Pancreas (tissue), 10 donors: ENCODE measurements around the gene PTBP3. TPM values are rescaled to one million over a fixed set of nuclear protein-coding genes. Genes with fewer than 3 reads are reported as not detected.
A peak's percentile ranks its signal among the peaks of the same experiment; 100 is the strongest.
"Not testable (repeated sequence)": the region's sequence is repeated elsewhere in the genome, so short reads cannot be mapped to it uniquely, and the experiment has no call there.

Experiments
- ATAC-seq, 4 donors: fragments of 200-7000 bp; cut with Tn5 transposase; one replicate each; pipeline versions ENCODE4 v1.8.0 to v1.9.1; 2020; ENCODE audit warnings: mild to moderate bottlenecking in 4 of 4, moderate library complexity in 4 of 4
- DNase-seq, 6 donors: peaks; one replicate each; pipeline ENCODE4 v3.0.0-alpha.2; 2020
- FAIRE-seq: peaks from 2 replicates; lab custom pipeline; 2012; peaks lifted over from hg19 to GRCh38; lab: Jason Lieb, UNC
- H3K27ac ChIP-seq, 4 donors: fragments of 200-600 bp; sonication (generic); 1 replicate in 3 of 4; 2 replicates in 1 of 4; pipeline versions ENCODE4 v1.5.0 to v1.8.0; 2020
- H3K27me3 ChIP-seq, 4 donors: fragments of 200-600 bp; one replicate each; pipeline ENCODE4 v1.8.0; 2021
- H3K36me3 ChIP-seq, 3 donors: fragments of 200-600 bp; sonication (generic) in 1 of 3; one replicate each; pipeline versions ENCODE4 v1.5.0 to v1.8.0; 2020 to 2021
- H3K4me1 ChIP-seq, 3 donors: fragments of 200-600 bp; one replicate each; pipeline ENCODE4 v1.8.0; 2021
- H3K4me3 ChIP-seq, 4 donors: fragments of 200-600 bp; sonication (generic) in 2 of 4; one replicate each; pipeline versions ENCODE4 v1.5.0 to v1.8.0; 2020 to 2021
- H3K9me3 ChIP-seq, 4 donors: fragments of 200-600 bp; one replicate each; pipeline ENCODE4 v1.8.0; 2021
- CTCF ChIP-seq, 4 donors: fragments of 200-600 bp; sonication (generic) in 3 of 4; IDR thresholded peaks; one replicate each; pipeline versions ENCODE4 v1.5.0 to v1.8.0; 2021; ENCODE audit warnings: antibody characterized with exemption in 4 of 4
- WGBS, 2 donors: extraction: QIAGEN DNeasy Blood & Tissue Kit; methylation state at CpG; one replicate each; pipeline ENCODE4 v1.1.7; 2013; 5-methylcytosine and 5-hydroxymethylcytosine counted together
- intact Hi-C, 3 donors: fragments of 100-400 bp; cut with DNase I; formaldehyde crosslinking; loops; one replicate each; pipeline versions ENCODE4 v1.11.1 to v1.14.2; 2022
- polyA plus RNA-seq, 2 donors: library from polyadenylated mRNA; stranded (reverse); fragments of 200-250 nt; gene quantifications; one replicate each; pipeline ENCODE4 v1.2.3, GENCODE V29; 2013
- total RNA-seq, 6 donors: library from RNA; stranded (reverse); fragmentation: NEBNext Ultra II Directional in 4 of 6; extraction: Animal tissue kit (Norgen Biotek cat#: 25700) in 4 of 6; gene quantifications; one replicate each; pipeline versions ENCODE4 v1.2.1 to v1.2.4, GENCODE V29; 2021 to 2023
- donor health status: healthy with polysubstance abuse.
- donor health status: DM: no; HTN: no; CAD: no; lungs with moderate emphysema.
- donor health status: DM: no; HTN: no; CAD: no.
- donor health status: control.
- donor health status: control.
- donor health status: Bipolar disorder and iron deficiency.
- donor health status: DM: yes; HTN: yes; CAD: no.
- donor health status: DM: no; HTN: no; CAD: no.
- donor health status: DM: no; HTN: no; CAD: no.
- donor health status: DM: yes; HTN: yes; CAD: no.

The PTBP3 gene
- total and polyA plus RNA-seq, 8 donors, result 4.4 to 51.5 (median 28.3) TPM

DNA sequence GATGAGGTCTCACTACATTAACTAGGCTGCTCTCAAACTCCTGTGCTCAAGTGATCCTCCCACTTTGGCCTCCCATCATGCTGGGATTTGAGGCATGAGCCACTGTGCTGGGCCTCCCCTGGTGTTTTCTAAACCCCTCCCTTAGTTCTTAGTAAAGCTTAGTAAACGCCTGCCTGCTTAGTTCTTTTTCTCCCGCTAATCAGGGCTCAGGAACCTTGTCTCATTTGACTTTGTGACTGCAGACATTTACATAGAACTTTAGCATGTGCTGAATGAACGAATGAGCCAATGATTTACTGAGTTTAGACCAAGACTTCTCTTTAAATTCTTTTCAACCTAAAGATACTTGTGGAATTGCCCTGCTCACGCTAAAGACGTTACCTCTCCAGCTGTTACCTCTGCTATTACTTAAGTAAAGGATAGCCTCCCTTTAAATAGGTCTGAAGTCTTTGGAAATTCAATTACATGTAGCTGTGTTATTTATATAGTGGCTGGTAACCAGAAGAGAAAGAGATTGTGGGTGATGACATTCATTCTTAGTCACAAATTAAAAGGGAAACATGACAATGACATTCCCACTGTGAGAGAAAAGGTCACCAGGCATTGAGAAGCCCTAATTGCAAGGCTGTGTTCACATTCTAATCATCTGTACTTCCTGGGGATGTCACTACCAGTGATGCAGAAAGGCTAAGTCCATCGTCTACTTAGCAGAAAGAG, 139.7 kb downstream of the PTBP3 start:
- intact Hi-C loops, result no loop called here
- Histone ChIP-seq H3K27ac (no peak overlapping the region), H3K36me3 (no peaks in the 10 kb centered on the region), H3K9me3 (no peaks in the 10 kb centered on the region), H3K27me3 (no peaks in the 10 kb centered on the region), H3K4me1 (no peaks in the 10 kb centered on the region), H3K4me3 (no peak overlapping the region)
- no peak for TF ChIP-seq CTCF (IDR thresholded peaks at IDR 0.05)
- FAIRE-seq (no peak), DNase-seq (no peak), ATAC-seq (peak in 2 of 4 donors; percentile 22 to 61)
- 82 to 87% methylated on average over 6 of the region's 6 CpGs for WGBS, 2 donors

- H3K9me3 ChIP-seq, H3K4me1 ChIP-seq, H3K27me3 ChIP-seq, H3K4me3 ChIP-seq, intact Hi-C loops, FAIRE-seq, H3K27ac ChIP-seq, DNase-seq, H3K36me3 ChIP-seq, ATAC-seq: not testable (repeated sequence)
- WGBS, 2 donors, result 92 to 96% methylated on average over 1 of the region's 1 CpG
Observed at GRCh38 chr9:112190320-112190719, 143.1 kb downstream of the PTBP3 start.

- H3K27me3 ChIP-seq, result no peaks in the 10 kb centered on the region
- ATAC-seq (no peak), FAIRE-seq (no peak), DNase-seq (no peak)
- intact Hi-C loops, result no loop called here
- TF ChIP-seq CTCF (IDR thresholded peaks at IDR 0.05), result no peak
- H3K4me1 ChIP-seq, result no peaks in the 10 kb centered on the region
- H3K27ac ChIP-seq, result no peak overlapping the region
- no peaks in the 10 kb centered on the region for H3K9me3 ChIP-seq
- WGBS, 2 donors, result 93 to 100% methylated on average over 1 of the region's 1 CpG
- H3K36me3 ChIP-seq, result no peaks in the 10 kb centered on the region
- no peak overlapping the region for H3K4me3 ChIP-seq
Observed at GRCh38 chr9:112188884-112189283, 144.5 kb downstream of the PTBP3 start.

DNA sequence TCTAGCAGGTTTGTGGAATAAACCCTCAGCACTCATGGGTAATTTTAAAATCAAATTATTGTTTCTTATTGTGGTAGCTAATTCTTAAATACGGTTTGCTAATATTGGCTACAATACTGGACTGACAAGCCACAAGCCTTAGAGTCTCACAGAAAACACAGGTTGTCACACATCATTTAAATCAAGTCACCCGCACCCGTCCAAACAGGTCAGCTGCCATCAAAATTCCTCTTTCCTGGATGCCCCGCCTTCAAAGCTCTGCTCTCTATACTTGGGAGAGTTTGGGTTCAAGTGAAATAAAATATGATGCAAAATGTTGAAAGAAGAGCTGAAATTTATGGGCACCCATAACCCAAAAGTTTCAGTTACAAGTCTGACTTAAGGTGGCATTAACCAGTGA, 146.0 kb downstream of the PTBP3 start:
- DNase-seq, result no peak
- 72% methylated on average over 4 of the region's 4 CpGs for WGBS, 2 donors
- no peaks in the 10 kb centered on the region for H3K27me3 ChIP-seq
- no peaks in the 10 kb centered on the region for H3K4me1 ChIP-seq
- no peak for ATAC-seq
- H3K27ac ChIP-seq, result no peak overlapping the region
- intact Hi-C loops, result no loop called here
- no peak overlapping the region for H3K4me3 ChIP-seq
- no peak for FAIRE-seq
- H3K36me3 ChIP-seq, result no peaks in the 10 kb centered on the region
- no peak for TF ChIP-seq CTCF (IDR thresholded peaks at IDR 0.05)
- no peaks in the 10 kb centered on the region for H3K9me3 ChIP-seq

DNA sequence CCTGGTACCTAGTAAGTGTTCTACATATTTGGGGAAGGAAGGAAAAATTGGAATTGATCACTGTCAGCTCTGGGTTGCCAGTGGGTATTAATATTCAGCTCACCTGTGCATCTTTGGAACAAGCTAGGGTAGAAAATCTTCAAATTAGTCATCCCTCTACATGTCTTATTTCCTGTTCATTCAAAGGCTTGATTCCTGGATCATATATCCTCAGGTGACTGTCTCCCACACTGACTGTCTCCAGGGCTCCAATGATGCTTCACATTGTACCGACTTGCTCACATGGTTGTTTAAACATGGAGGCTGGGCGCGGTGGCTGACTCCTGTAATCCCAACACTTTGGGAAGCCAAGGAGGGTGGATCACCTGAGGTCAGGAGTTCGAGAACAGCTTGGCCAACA, 146.7 kb downstream of the PTBP3 start:
- Histone ChIP-seq H3K27me3 (no peaks in the 10 kb centered on the region), H3K36me3 (no peaks in the 10 kb centered on the region), H3K4me3 (no peak overlapping the region), H3K4me1 (no peaks in the 10 kb centered on the region), H3K9me3 (no peaks in the 10 kb centered on the region), H3K27ac (no peak overlapping the region)
- no peak for FAIRE-seq
- DNase-seq, result no peak
- intact Hi-C loops, result no loop called here
- WGBS, 2 donors, result 95% methylated on average over 4 of the region's 4 CpGs
- no peak for TF ChIP-seq CTCF (IDR thresholded peaks at IDR 0.05)
- no peak for ATAC-seq
